Stromal cell of bone marrow (primary cell): ENCODE data around the gene GRAMD2A.

Source experiments
- DNase-seq: peaks from one replicate; pipeline ENCODE4 v3.0.0-alpha.2; 2012; ENCODE audit warnings: low read depth

The GRAMD2A gene

DNA sequence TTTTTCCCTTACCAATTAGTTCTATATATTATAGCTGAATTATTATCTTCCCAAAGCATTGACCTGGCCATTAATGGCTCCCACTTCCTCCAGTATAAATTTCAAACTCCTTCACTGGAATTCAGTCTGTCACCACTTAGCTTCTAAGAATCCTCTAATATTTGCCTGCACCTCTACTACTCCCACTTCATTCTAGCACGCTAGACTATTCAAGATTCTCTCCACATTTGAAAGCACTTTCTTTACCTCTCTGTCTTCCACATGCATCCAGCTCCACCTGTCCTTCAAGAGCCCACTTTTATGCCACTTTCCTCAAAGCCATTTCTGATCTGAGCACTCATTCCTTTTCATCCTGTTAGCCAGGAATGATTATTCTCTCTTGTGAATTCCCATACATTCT is 64.4 kb downstream of the GRAMD2A start:
- no peak for DNase-seq

DNA sequence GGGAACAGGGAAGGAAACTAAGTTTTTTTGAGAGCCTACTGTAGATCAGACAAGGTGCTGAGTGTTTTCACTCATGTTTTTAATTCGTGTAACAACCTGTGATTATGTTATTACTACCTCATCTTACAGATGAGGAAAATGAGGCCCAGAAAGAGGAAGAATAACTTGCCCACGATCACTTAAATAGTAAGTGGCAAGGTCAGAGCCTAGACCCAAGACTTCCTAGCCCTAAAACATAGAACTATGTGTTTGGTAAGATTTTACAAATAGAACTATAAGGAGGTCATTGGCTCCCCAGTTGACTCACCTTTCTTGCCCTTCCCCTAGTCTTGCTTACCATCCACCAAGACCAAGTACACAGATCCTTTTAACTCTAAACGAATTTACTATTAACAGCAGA is 65.7 kb downstream of the GRAMD2A start:
- no peak for DNase-seq

DNA sequence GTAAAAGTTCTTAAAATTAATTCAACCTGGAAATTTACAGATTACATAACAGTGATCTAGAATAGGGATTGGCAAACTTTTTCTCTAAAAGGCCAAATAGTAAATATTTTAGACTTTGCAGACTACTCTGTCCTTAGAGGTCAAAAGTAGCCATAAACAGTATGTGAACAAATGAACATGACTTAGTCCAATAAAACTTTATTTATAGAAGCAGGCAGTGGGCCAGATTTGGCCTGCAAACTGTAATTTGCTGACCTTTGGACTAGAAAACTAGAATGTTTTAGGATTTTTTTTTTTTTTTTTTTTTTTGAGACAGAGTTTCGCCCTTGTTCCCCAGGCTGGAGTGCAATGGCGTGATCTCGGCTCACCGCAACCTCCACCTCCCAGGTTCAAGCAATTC is 67.3 kb downstream of the GRAMD2A start:
- no peak for DNase-seq

DNA sequence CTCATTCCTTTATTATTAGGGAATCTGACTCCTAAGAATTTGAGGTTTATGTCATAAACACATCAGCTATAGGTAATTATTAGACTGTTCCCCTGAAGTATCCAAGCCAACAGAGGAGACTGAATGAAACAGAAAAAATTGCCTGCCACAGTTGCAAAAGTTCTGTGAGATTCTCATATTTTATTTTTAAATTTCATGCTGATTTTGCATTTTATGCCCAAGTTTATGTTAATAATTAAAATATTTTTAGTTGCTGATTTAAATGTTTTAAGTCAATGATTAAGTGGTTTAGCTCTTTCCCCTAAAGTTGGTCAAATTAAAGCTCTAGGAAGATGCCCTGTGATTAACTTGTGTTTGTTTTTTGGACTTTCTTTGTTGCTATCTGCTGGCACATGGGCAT is 69.2 kb downstream of the GRAMD2A start:
- no peak for DNase-seq

DNA sequence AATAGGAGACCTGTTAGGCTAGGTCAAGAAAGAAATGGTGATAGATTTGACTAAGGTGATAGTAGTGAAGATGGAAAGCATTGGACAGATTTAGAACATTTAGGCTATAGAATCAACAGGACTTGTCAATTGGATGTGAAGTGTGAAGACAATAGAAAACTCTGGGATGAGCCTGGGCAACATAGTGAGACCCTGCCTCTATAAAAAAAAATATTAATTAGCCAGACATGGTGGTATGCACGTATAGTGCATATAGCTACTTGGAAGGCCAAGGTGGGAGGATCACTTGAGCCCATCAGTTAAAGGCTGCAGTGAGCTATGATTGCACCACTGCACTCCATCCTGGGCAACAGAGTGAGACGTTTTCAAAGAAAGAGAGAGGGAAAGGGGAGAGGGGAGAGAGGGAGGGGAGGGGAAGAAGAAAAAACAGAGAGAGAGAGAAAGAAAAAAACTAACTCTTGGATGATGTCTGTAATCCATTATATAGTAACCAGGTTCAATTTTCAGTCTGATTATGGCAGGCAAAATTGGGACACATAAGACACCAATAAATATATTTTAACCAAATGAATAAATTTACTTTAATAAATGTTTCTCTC is 69.8 kb downstream of the GRAMD2A start:
- no peak for DNase-seq

DNA sequence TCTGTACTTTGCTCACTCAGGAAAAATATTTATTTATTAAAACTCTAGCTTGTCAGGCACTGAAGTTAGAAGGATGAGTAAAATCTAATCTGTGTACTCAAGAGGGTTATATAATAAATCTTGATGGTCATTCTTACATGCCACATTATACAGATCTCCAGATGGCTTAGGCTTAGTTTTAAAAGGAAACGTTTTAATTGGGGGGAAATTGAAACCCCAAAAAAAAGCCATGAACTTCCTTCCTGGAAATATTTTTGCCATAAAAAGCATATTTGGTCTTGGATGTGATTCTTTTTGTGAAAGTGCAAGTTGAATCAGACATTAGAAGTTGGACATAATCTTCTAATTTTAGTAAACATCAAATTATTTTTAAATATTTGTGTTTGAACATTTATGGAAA is 73.4 kb downstream of the GRAMD2A start:
- no peak for DNase-seq

DNA sequence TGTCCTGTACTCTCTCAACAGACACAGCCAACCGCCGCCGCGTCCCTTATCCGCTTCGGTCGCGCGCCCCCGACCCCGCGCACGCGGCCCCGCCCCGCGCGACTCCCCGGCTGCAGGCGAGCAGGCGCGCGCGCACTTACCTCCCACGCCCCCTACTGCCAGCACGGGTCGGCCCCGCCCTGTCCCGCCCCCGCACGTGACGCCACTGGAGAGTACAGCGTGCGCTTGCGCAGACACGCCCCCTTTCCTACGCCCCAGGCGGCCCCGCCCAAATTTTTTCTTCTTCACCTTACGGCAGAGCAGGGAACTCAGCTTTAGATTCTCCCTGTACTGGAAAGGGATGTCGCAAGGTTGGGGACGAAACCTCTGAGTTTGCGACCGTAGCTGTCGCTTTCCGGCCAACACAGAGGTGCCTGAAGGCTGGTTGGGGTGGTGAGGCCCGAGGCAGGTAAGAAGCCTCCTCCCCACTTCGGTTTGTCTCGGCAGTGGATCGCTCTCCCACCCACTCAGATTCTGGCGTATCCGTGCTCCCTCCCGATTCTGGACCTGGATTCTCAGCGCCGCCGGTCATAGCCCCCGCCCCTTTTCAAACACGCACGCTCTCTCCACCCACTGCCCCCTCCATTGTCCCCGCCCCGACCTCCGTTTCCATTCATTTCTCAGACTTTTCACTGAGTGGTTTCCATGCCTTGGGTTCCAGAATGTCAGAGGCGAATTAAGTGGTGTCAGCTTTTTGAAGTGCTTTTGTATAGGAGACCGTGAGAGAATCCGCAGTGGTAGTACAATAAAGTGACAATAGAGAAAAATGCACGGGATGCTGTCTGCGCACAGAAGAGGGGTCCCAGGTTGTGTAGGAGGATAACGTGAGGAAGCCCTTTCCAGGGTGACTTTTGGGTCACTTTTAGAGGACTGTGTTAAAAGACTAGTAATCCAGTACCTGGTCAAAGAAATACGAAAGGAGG is 79.3 kb downstream of the GRAMD2A start, which contains the start of the genes MYO9A and SENP8:
MYO9A (minus strand) TSS at position 134 of the 962 bp plus-strand sequence. CDS start 71,587 bp downstream, outside the sequence.
SENP8 (plus strand) TSS at position 387 of the 962 bp plus-strand sequence. CDS start 21,221 bp downstream, outside the sequence.
- DNase-seq = peak; percentile 95

DNA sequence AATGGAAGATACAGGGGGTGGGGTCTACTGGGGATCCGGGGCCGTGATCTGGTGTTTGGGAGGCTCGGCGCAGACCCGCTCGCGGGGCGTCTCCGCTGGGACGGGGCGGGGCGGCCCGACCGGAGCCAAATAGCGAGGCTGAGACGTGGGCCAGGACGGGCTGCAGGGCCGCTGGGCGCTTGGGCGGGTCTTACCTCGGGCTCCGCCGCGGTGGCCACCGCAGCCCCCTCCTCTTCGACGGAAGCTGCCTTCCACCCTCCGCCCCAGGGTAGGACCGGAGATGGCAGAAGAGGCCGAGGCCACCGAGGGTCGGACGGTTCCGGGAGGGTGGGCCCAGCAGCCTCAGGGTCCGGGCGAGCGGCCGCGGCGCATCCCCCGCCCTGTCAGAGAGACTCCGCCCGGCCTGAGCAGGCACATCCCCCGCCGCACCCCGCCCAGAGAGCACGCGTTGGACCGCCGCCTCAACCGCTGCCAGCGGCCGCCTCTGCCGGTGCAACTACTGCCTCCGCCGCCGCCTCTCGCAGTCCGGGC is 80.0 kb downstream of the GRAMD2A start:
- DNase-seq = peak; percentile 57

DNA sequence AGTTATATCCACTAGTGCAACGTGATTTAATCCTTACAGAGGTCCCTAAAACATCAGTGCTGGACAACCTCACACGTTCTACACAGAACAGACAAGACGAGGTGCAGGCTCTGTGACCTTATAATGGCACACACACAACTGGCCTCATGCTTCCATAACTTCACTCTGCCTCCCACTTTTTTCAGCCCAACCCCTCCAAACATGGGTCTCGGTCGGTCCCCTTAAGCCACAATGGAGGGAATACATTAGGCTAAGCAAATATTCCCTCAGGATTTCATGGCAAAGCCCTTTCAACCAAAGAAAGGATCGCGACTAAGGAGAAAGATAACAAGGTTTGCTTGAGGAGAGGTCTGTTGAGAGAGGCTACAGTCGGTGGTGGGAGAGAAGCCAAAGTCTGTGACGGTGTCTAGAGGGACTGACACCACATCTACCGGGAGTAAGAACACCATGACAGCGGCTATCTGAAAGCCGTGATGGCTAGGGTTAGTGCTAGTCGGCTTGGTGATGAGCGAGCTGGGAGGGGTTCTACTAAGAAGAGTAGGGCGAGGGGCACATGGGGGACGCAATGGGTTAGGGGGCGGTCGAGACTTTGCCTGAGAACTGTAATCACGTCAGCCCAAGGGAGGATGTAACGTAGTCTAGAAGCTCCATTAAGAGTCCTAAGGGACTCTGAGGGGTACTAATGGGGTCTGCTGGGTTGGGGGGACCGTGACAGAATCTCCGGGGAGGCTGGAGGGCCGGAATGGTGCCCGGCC is 80.7 kb downstream of the GRAMD2A start:
- DNase-seq = no peak

DNA sequence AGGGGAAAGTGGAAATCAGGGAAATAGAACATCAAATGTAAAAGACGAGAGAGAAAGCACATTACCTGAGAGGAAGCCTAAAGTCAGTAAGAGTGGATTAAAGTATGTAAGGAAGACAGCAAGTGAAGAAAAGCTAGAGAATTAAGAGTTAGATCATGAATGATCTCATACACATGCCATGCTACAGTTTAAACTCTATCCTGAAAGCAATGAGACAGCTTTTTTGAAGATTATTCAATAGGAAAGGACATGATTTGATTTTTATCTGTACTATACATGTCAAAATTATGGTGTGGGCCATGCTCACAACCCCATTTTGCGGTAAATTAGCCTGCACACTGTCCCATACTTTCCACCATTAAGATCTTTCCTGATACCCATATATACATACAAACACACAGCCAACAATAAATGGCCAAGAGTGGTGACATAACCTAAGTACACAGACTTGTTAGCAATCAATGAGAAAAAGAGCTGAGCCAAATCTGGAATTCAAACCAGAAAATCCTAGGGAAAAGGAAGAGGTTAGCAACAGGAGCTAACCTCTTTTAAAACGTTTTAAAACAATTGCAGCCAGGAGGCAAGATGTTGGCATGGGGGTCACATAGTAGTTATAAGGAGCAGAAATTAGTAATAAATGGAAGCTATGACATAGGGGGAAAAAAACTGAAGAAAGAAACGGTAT is 84.1 kb downstream of the GRAMD2A start:
- DNase-seq = no peak

DNA sequence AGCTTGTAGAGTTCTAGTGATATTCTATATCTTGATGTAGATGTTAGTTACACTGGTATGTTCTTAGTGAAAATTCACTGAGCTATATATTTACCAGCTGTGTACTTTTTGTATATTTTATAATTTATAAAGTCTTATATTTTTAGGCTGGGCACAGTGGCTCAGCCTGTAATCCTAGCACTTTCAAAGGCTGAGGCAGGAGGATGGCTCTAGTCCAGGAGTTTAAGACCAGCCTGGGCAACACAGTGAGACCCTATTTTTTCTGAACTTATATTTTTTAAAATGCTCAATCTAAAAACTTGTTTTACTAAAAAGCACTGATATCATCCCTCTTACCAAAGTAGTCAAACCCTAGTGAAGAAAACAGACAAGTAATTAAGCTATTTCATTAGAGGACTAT is 84.8 kb downstream of the GRAMD2A start:
- DNase-seq = no peak

DNA sequence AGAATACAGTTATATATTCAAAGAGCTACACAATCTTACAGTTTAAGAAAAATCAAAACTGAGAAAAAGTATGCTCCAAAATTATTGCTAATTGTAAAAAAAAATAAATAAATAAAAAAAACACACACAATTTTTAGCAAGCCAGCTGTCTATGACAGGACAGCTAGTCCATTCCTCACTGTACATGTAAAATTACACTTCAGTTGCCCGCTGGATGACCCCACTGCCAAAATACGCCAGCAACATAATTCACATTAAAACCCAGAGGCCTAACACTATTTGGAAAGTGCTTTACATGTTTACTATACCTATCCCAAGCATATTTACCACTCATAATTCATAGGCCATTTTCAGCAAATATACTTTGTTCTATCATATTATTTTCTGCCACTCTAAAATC is 85.5 kb downstream of the GRAMD2A start:
- no peak for DNase-seq

DNA sequence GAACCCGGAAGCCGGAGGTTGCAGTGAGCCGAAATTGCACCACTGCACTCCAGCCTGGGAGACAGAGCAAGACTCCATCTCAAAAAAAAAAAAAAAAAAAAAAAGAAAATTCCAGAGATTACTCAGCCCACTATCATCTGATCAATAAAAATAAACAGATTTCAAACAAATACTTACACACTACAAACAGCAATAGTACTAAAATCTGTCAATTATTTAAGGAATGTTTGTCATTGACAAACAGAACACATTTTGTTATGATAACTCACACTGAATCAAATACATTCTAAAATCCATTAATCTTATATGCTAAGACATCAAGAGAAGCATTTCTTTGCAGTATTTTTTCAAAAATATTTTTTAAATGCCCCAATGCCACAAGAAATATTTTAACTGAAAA is 87.2 kb downstream of the GRAMD2A start:
- DNase-seq = no peak
